Natural killer cell (primary cell): ENCODE results near the gene COP1. TPM values are rescaled to one million over a fixed set of nuclear protein-coding genes. Genes with fewer than 3 reads are reported as not detected.

Experiments used
- ATAC-seq, 3 donors: fragments of 150-1000 bp in 2 of 3; fragments of 200-7000 bp in 1 of 3; cut with Tn5 transposase; 1 replicate in 1 of 3; 2 replicates in 2 of 3; pipeline ENCODE4 v1.10.0; 2021; ENCODE audit warnings: mild to moderate bottlenecking in 2 of 3, moderate library complexity in 2 of 3
- DNase-seq, 2 donors: peaks; one replicate each; pipeline versions ENCODE4 v3.0.0 to v3.0.0-alpha.2; 2013 to 2021; ENCODE audit warnings: mixed read lengths in 1 of 2
- H3K27ac ChIP-seq: one replicate; pipeline ENCODE4 v1.5.1; 2013; ENCODE audit warnings: mild to moderate bottlenecking, low read length
- H3K27me3 ChIP-seq: one replicate; pipeline ENCODE4 v1.6.1; 2013; ENCODE audit warnings: low read length; ENCODE audit not compliant: control insufficient read depth, insufficient read depth
- H3K36me3 ChIP-seq: one replicate; pipeline ENCODE4 v1.6.1; 2013; ENCODE audit warnings: low read length; ENCODE audit not compliant: control insufficient read depth, insufficient read depth
- H3K4me1 ChIP-seq: one replicate; pipeline ENCODE4 v1.6.1; 2013; ENCODE audit warnings: low read length; ENCODE audit not compliant: control insufficient read depth, insufficient read depth
- H3K4me3 ChIP-seq: one replicate; pipeline ENCODE4 v1.5.1; 2013; ENCODE audit warnings: low read length
- H3K9me3 ChIP-seq: one replicate; pipeline ENCODE4 v1.6.1; 2013; ENCODE audit warnings: low read length; ENCODE audit not compliant: control insufficient read depth, insufficient read depth
- H3K27ac Mint-ChIP-seq, 2 donors: one replicate each; pipeline ENCODE4 v1.8.0; 2022; ENCODE audit warnings: mild to moderate bottlenecking in 2 of 2, mixed read lengths in 2 of 2, moderate library complexity in 1 of 2
- H3K27me3 Mint-ChIP-seq, 2 donors: one replicate each; pipeline ENCODE4 v1.8.0; 2022; ENCODE audit warnings: low read depth in 2 of 2, mixed read lengths in 2 of 2
- H3K36me3 Mint-ChIP-seq: one replicate; pipeline ENCODE4 v1.8.0; 2022; ENCODE audit warnings: mixed read lengths
- H3K4me1 Mint-ChIP-seq, 2 donors: one replicate each; pipeline ENCODE4 v1.8.0; 2022; ENCODE audit warnings: mixed read lengths in 2 of 2
- H3K4me3 Mint-ChIP-seq: one replicate; pipeline ENCODE4 v1.8.0; 2022; ENCODE audit warnings: mild to moderate bottlenecking, moderate library complexity, mixed read lengths
- H3K9me3 Mint-ChIP-seq, 2 donors: one replicate each; pipeline ENCODE4 v1.8.0; 2022; ENCODE audit warnings: mixed read lengths in 2 of 2
- CTCF ChIP-seq: fragments of 200-600 bp; IDR thresholded peaks from one replicate; pipeline ENCODE4 v1.8.0; 2022; ENCODE audit warnings: antibody characterized with exemption
- WGBS: methylation state at CpG from one replicate; pipeline ENCODE4 v1.1.7; 2013; ENCODE audit warnings: missing lambda C conversion rate; ENCODE audit not compliant: insufficient coverage; 5-methylcytosine and 5-hydroxymethylcytosine counted together
- intact Hi-C: fragments of 100-400 bp; cut with micrococcal nuclease; formaldehyde crosslinking; loops from one replicate; pipeline ENCODE4 v1.14.2; 2022
- total RNA-seq, 4 donors: library from RNA; stranded (reverse); fragments of 120-200 nt in 1 of 4; gene quantifications; one replicate each; pipeline versions ENCODE4 v1.2.3 to v1.2.4, GENCODE V29; 2013 to 2022

Gene COP1
- total RNA-seq, 3 donors from 2014 or later (not counting 1 experiment from before 2014, with no cell fraction given) = 56.2 to 70.9 (median 60.9) TPM

DNA sequence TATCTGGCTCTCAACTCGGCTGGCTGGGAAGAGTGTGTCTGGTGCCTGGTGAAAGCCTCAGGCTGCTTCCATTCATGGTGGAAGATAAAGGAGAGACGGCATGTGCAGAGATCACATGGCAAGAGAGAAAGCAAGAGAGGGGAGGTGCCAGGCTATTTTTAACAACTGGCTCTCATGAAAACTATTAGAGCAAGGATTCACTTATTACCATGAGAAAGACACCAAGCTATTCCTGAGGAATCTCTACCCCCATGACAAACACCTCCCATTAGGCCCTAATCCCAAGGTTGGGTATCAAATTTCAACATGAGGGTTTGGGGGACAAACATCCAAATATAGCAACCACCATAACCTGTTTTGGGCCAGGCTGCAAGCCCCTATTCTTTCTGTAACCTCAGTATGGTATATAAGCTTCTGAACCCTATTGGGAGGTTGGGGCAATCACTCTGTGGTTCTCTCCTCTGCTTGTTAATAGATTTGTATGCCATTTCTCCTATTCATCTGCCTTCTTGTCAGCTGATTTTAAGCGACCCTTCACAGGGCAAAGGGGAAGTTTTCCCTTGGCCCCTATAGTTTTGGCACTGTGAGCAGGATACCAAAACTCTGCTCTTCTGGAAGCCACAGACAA lies 284.7 kb downstream of the COP1 start:
- peaks cover 2% of the 10 kb centered on the region in 2 donors for H3K9me3 Mint-ChIP-seq
- WGBS = 89% methylated on average over 3 of the region's 3 CpGs

DNA sequence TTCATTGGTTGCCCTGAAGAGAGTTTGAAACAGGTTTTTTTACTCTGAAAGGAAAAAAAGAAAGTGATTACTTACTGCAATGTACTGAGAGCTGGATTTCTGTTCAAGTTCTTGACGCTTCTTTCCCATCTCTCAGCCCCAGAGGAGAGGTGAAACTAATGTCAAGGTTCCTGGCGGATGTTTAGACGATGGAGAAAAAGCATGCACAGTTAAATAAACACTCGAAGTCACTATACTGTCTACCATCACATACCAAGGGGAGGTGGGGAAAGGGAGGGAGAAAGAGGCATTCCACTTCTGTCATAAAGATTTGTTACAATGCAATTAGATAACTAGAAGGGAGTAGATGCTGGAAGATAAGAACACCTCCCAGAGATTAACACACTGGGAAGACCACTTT lies 286.7 kb downstream of the COP1 start:
- Mint-ChIP-seq H3K4me3 (no peak overlapping the region), H3K36me3 (peaks cover 11% of the 10 kb centered on the region), H3K4me1 (no peaks in the 10 kb centered on the region), H3K27ac (no peak overlapping the region), H3K9me3 (no peaks in the 10 kb centered on the region), H3K27me3 (no peaks in the 10 kb centered on the region)
- WGBS = 80% methylated on average over 1 of the region's 4 CpGs
- Histone ChIP-seq H3K36me3 (no peaks in the 10 kb centered on the region), H3K27me3 (no peaks in the 10 kb centered on the region), H3K4me3 (no peak overlapping the region), H3K27ac (no peak overlapping the region), H3K4me1 (no peaks in the 10 kb centered on the region), H3K9me3 (no peaks in the 10 kb centered on the region)
- DNase-seq (no peak), ATAC-seq (no peak)
- TF ChIP-seq CTCF = no peak
- intact Hi-C loops = no loop called here

More for the DNA sequence above, 284.7 kb downstream of the COP1 start:
- Mint-ChIP-seq H3K27ac (no peak overlapping the region), H3K27me3 (no peaks in the 10 kb centered on the region), H3K4me3 (no peak overlapping the region), H3K4me1 (no peaks in the 10 kb centered on the region), H3K36me3 (peaks cover 20% of the 10 kb centered on the region)
- intact Hi-C loops = no loop called here
- no peaks in the 10 kb centered on the region for H3K27me3 ChIP-seq
- H3K36me3 ChIP-seq = no peaks in the 10 kb centered on the region
- TF ChIP-seq CTCF = no peak
- DNase-seq = no peak
- H3K9me3 ChIP-seq = peaks cover 9% of the 10 kb centered on the region
- ATAC-seq = no peak
- H3K27ac ChIP-seq = no peak overlapping the region
- no peak overlapping the region for H3K4me3 ChIP-seq
- no peaks in the 10 kb centered on the region for H3K4me1 ChIP-seq

GRCh38 chr1:175919001-175919400 lies 288.1 kb downstream of the COP1 start:
- Mint-ChIP-seq H3K4me3 (no peak overlapping the region), H3K4me1 (no peaks in the 10 kb centered on the region), H3K27ac (no peak overlapping the region), H3K9me3 (no peaks in the 10 kb centered on the region), H3K36me3 (peaks cover 6% of the 10 kb centered on the region), H3K27me3 (no peaks in the 10 kb centered on the region)
- Histone ChIP-seq H3K9me3 (no peaks in the 10 kb centered on the region), H3K27ac (no peak overlapping the region), H3K4me3 (no peak overlapping the region), H3K27me3 (no peaks in the 10 kb centered on the region), H3K4me1 (no peaks in the 10 kb centered on the region), H3K36me3 (no peaks in the 10 kb centered on the region)
- TF ChIP-seq CTCF = no peak
- WGBS = 96% methylated on average over 1 of the region's 1 CpG
- DNase-seq (no peak), ATAC-seq (no peak)
- intact Hi-C loops = no loop called here

- H3K9me3 Mint-ChIP-seq = no peaks in the 10 kb centered on the region
- H3K36me3 Mint-ChIP-seq = peaks cover 6% of the 10 kb centered on the region
- Histone ChIP-seq H3K4me1 (no peaks in the 10 kb centered on the region), H3K27ac (no peak overlapping the region), H3K27me3 (no peaks in the 10 kb centered on the region), H3K4me3 (no peak overlapping the region), H3K36me3 (no peaks in the 10 kb centered on the region), H3K9me3 (no peaks in the 10 kb centered on the region)
- no peak overlapping the region for H3K27ac Mint-ChIP-seq
- no peak for TF ChIP-seq CTCF
- no peak overlapping the region for H3K4me3 Mint-ChIP-seq
- H3K27me3 Mint-ChIP-seq = no peaks in the 10 kb centered on the region
- ATAC-seq (no peak), DNase-seq (no peak)
- 96% methylated on average over 2 of the region's 2 CpGs for WGBS
- intact Hi-C loops = no loop called here
- H3K4me1 Mint-ChIP-seq = no peaks in the 10 kb centered on the region
Observed at GRCh38 chr1:175918364-175918801, 288.7 kb downstream of the COP1 start.
